Measurements from ENCODE around the gene C16orf86. TPM values are rescaled to one million over a fixed set of nuclear protein-coding genes. Genes with fewer than 3 reads are reported as not detected.

The C16orf86 gene
- total and polyA plus RNA-seq, 8 donors, result 3.2 to 83.0 (median 3.5) TPM; not detected in 3

- 62 to 79% (median 73%) methylated on average over 4 of the region's 4 CpGs for WGBS, 5 donors
Measured at GRCh38 chr16:67655363-67655762, 11.3 kb upstream of the C16orf86 start.

GRCh38 chr16:67656344-67657016 is 10.1 kb upstream of the C16orf86 start:
- 81 to 88% (median 85%) methylated on average over 7 to 9 of the region's 9 CpGs for WGBS, 5 donors
- intact Hi-C loops (cut with DNase I; ENCODE audit: low total_unique reads), result no loop called here

More at GRCh38 chr16:67655363-67655762, 11.3 kb upstream of the C16orf86 start:
- Histone ChIP-seq H3K27ac (no peak overlapping the region), H3K4me3 (no peak overlapping the region), H3K4me1 (peaks cover 24 to 36% (median 33%) of the 10 kb centered on the region in 4 donors), H3K27me3 (peaks cover 10 to 51% (median 39%) of the 10 kb centered on the region in 3 donors), H3K36me3 (peaks cover 0 to 23% (median 21%) of the 10 kb centered on the region in 4 donors), H3K9me3 (no peaks in the 10 kb centered on the region)
- no peak for DNase-seq
- no peak for TF ChIP-seq POLR2A (IDR thresholded peaks at IDR 0.05)
- TF ChIP-seq, protein P1, sequence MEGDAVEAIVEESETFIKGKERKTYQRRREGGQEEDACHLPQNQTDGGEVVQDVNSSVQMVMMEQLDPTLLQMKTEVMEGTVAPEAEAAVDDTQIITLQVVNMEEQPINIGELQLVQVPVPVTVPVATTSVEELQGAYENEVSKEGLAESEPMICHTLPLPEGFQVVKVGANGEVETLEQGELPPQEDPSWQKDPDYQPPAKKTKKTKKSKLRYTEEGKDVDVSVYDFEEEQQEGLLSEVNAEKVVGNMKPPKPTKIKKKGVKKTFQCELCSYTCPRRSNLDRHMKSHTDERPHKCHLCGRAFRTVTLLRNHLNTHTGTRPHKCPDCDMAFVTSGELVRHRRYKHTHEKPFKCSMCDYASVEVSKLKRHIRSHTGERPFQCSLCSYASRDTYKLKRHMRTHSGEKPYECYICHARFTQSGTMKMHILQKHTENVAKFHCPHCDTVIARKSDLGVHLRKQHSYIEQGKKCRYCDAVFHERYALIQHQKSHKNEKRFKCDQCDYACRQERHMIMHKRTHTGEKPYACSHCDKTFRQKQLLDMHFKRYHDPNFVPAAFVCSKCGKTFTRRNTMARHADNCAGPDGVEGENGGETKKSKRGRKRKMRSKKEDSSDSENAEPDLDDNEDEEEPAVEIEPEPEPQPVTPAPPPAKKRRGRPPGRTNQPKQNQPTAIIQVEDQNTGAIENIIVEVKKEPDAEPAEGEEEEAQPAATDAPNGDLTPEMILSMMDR (IDR thresholded peaks at IDR 0.05), result no peak
- TF ChIP-seq EP300 (IDR thresholded peaks at IDR 0.05), result no peak
- TF ChIP-seq POLR2AphosphoS5 (IDR thresholded peaks at IDR 0.05), result no peak
- intact Hi-C loops (cut with DNase I; ENCODE audit: low total_unique reads), result no loop called here

DNA sequence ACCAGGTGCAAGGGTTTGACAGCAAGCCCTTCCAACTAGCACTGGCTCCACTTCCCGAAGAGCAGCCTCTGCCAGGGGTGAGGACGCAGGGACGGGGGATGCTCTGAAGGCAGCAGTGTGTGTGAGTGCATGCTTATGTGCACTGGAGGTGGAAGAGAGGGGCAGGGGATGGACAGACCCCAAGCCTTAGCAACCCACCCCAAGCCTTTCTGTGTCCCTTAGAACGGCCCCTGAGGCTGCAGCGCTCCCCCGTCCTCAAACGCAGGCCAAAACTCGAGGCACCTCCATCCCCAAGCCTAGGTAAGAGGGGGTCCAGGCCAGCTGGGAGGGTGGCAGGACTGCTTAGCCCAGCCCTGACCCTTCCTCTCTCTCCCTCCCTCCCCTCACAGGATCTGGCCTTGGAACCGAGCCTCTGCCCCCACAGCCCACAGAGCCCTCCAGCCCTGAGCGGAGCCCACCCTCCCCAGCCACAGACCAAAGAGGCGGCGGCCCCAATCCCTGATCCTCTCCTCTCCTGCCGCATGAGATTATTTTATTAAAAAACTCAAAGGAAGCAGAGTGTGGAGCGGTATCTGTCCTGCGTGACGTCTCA is 9.5 kb upstream of the C16orf86 start:
- no peaks in the 10 kb centered on the region for H3K9me3 ChIP-seq
- no peak for DNase-seq
- peaks cover 0 to 23% (median 22%) of the 10 kb centered on the region in 4 donors for H3K36me3 ChIP-seq
- H3K27ac ChIP-seq, result no peak overlapping the region
- no peak for TF ChIP-seq POLR2AphosphoS5 (IDR thresholded peaks at IDR 0.05)
- no peak for TF ChIP-seq EP300 (IDR thresholded peaks at IDR 0.05)
- TF ChIP-seq, protein P1 (IDR thresholded peaks at IDR 0.05), result no peak
- TF ChIP-seq POLR2A (IDR thresholded peaks at IDR 0.05), result no peak
- peaks cover 10 to 33% (median 28%) of the 10 kb centered on the region in 3 donors for H3K27me3 ChIP-seq
- 93 to 94% (median 94%) methylated on average over 16 of the region's 16 CpGs for WGBS, 5 donors
- H3K4me1 ChIP-seq, result peaks cover 34 to 46% (median 45%) of the 10 kb centered on the region in 4 donors
- H3K4me3 ChIP-seq, result no peak overlapping the region
- intact Hi-C loops (cut with DNase I; ENCODE audit: low total_unique reads), result no loop called here

More at GRCh38 chr16:67656344-67657016, 10.1 kb upstream of the C16orf86 start:
- H3K4me3 ChIP-seq, result no peak overlapping the region
- peaks cover 0 to 23% (median 21%) of the 10 kb centered on the region in 4 donors for H3K36me3 ChIP-seq
- DNase-seq, result no peak
- peaks cover 30 to 42% (median 41%) of the 10 kb centered on the region in 4 donors for H3K4me1 ChIP-seq
- H3K27me3 ChIP-seq, result peaks cover 10 to 40% (median 35%) of the 10 kb centered on the region in 3 donors
- no peak overlapping the region for H3K27ac ChIP-seq
- no peak for TF ChIP-seq POLR2A (IDR thresholded peaks at IDR 0.05)
- TF ChIP-seq POLR2AphosphoS5 (IDR thresholded peaks at IDR 0.05), result no peak
- TF ChIP-seq EP300 (IDR thresholded peaks at IDR 0.05), result no peak
- TF ChIP-seq, protein P1 (IDR thresholded peaks at IDR 0.05), result no peak
- H3K9me3 ChIP-seq, result no peaks in the 10 kb centered on the region

DNA sequence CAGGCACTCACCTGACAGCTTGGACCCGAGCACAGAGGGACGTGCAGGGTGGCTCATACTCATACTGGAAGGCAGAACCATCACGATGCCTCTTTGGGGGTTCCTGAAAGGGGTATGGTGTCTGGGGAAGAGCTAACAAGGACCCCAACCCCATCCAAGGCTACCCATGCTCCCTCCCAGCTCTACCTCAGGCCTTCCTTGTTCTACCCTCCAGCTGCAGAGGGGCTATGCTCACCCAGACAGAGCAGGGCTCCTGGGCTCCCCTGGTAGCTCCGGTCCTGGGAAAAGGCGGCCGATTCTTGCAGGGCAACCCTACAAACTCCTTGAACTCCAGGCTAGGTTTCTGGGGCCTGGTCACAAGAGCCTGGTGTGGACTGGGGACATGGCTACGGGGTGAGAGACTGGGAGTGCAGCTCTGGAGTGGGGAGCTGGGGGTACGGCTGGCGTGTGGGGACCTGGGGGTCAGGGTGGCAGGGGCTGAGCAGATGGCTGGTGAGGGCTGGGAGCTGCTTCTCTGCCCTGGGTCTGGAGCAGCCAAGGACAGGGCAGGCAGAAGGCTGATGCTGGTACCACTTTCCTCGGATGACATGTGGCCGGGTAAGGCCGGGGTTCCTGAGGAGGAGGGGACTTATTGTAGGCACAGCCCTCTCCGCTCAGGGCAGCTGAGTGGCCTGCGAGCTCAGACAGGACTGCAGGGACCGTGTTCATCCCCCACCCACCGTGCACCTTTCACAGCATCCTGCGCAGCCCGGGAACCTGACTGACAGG is 8.7 kb upstream of the C16orf86 start:
- Histone ChIP-seq H3K27ac (no peak overlapping the region), H3K9me3 (no peaks in the 10 kb centered on the region), H3K27me3 (peaks cover 10 to 25% (median 20%) of the 10 kb centered on the region in 3 donors), H3K4me3 (no peak overlapping the region), H3K36me3 (peaks cover 2 to 30% (median 26%) of the 10 kb centered on the region in 4 donors), H3K4me1 (peaks cover 29 to 39% (median 38%) of the 10 kb centered on the region in 4 donors)
- intact Hi-C loops (cut with DNase I; ENCODE audit: low total_unique reads), result no loop called here
- no peak for DNase-seq
- no peak for TF ChIP-seq POLR2AphosphoS5 (IDR thresholded peaks at IDR 0.05)
- no peak for TF ChIP-seq EP300 (IDR thresholded peaks at IDR 0.05)
- TF ChIP-seq, protein P1 (IDR thresholded peaks at IDR 0.05), result no peak
- no peak for TF ChIP-seq POLR2A (IDR thresholded peaks at IDR 0.05)
- 89 to 96% (median 96%) methylated on average over 15 to 18 of the region's 18 CpGs for WGBS, 5 donors

Data from stomach (tissue), 9 donors.